K562 (cell line): ENCODE results near the gene ZMYND8. TPM values are rescaled to one million over a fixed set of nuclear protein-coding genes. Genes with fewer than 3 reads are reported as not detected.

Experiments
- ARNT ChIP-seq, 2 experiments: fragments of 450-650 bp; IDR thresholded peaks; 2 replicates each; pipeline ENCODE4 v1.6.1; 2016; ENCODE audit warnings: mild to moderate bottlenecking in 1 of 2
- CAMTA2 ChIP-seq: fragments of 250-450 bp; sonication (Bioruptor Pico); conservative IDR thresholded peaks from 2 replicates; pipeline ENCODE4 v1.5.1; 2022
- CEBPZ ChIP-seq: fragments of 150-350 bp; IDR thresholded peaks from 2 replicates; pipeline ENCODE4 v1.6.1; 2014; ENCODE audit warnings: low read depth, mild to moderate bottlenecking, low read length, borderline replicate concordance
- DLX4 ChIP-seq: fragments of 250-450 bp; sonication (Bioruptor Pico); IDR thresholded peaks from 2 replicates; pipeline ENCODE4 v1.6.1; 2021; ENCODE audit warnings: mild to moderate bottlenecking
- GABPA ChIP-seq: fragments of 200-800 bp; sonication (Bioruptor generic); conservative IDR thresholded peaks from 2 replicates; pipeline ENCODE4 v1.6.1; 2016; ENCODE audit warnings: low read depth, missing genetic modification characterization, missing compliant biosample characterization
- HDAC3 ChIP-seq: fragments of 450-650 bp; IDR thresholded peaks from 2 replicates; pipeline ENCODE4 v1.6.1; 2018; ENCODE audit warnings: borderline replicate concordance, mild to moderate bottlenecking, moderate library complexity; ENCODE audit not compliant: partially characterized antibody
- MYNN ChIP-seq, 2 experiments: sonication (generic); formaldehyde crosslinking in 1 of 2; IDR thresholded peaks; 2 replicates each; pipeline versions ENCODE4 v1.5.0 to v1.6.1; 2016 to 2020; ENCODE audit warnings: antibody characterized with exemption in 1 of 2, missing genetic modification reagents in 1 of 2
- RB1 ChIP-seq: fragments of 450-650 bp; IDR thresholded peaks from 2 replicates; pipeline ENCODE4 v1.6.1; 2017; ENCODE audit warnings: low read depth, mild to moderate bottlenecking
- SRSF7 ChIP-seq: fragments of 200-400 bp; formaldehyde crosslinking; optimal IDR thresholded peaks from 2 replicates; pipeline ENCODE3; 2017; ENCODE audit warnings: mild to moderate bottlenecking, low read depth, low read length
- USF1 ChIP-seq: sonication (generic); formaldehyde crosslinking; IDR thresholded peaks from 2 replicates; pipeline ENCODE4 v1.9.0; 2022; ENCODE audit warnings: mild to moderate bottlenecking, missing genetic modification reagents
- ZC3H4 ChIP-seq: sonication (generic); formaldehyde crosslinking; IDR thresholded peaks from 2 replicates; pipeline ENCODE4 v1.9.0; 2021; ENCODE audit warnings: missing genetic modification reagents, borderline replicate concordance
- ZFP1 ChIP-seq: fragments of 450-650 bp; formaldehyde crosslinking; IDR thresholded peaks from 2 replicates; pipeline ENCODE4 v1.4.0; 2020; ENCODE audit warnings: mild to moderate bottlenecking, mixed read lengths
- ZNF124 ChIP-seq: sonication (generic); formaldehyde crosslinking; IDR thresholded peaks from 2 replicates; pipeline ENCODE4 v1.8.1; 2022; ENCODE audit warnings: missing genetic modification reagents
- ZNF384 ChIP-seq: IDR thresholded peaks from 2 replicates; pipeline ENCODE4 v1.6.1; 2012; ENCODE audit warnings: low read depth, low read length, improper control_type of control experiment
- ZNF695 ChIP-seq: fragments of 450-650 bp; formaldehyde crosslinking; IDR thresholded peaks from 2 replicates; pipeline ENCODE4 v1.4.0; 2020; ENCODE audit warnings: mild to moderate bottlenecking, moderate library complexity
- polyA plus RNA-seq, 8 experiments: library from polyadenylated mRNA; depleted of rRNA in 4 of 8; stranded (reverse) in 5 of 8; unstranded in 3 of 8; fragments of >200 nt; fragmentation: Nextera tagmentation in 2 of 8; fragmentation: Illumina TruSeq in 1 of 8; extraction: Ambion mirVana in 2 of 8; extraction: Trizol in 1 of 8; gene quantifications; 2 replicates each; pipeline versions ENCODE4 v1.2.1 to v1.2.3, GENCODE V29; 2011 to 2014; ENCODE audit warnings: inconsistent platforms in 1 of 8, missing spikeins in 1 of 8
- total RNA-seq, 7 experiments: library from RNA; depleted of rRNA in 6 of 7; stranded (reverse); fragments of >200 nt in 6 of 7; fragmentation: Illumina TruSeq in 2 of 7; extraction: Trizol in 2 of 7; gene quantifications; 2 replicates each; pipeline versions ENCODE4 v1.2.1 to v1.2.3, GENCODE V29; 2011 to 2021; ENCODE audit warnings: low replicate concordance in 1 of 7
- TF ChIP-seq, protein P1 (sequence below): fragments of 450-650 bp; IDR thresholded peaks from 2 replicates; pipeline ENCODE4 v1.6.1; 2017; ENCODE audit warnings: antibody characterized with exemption, mild to moderate bottlenecking
- TF ChIP-seq, protein P2 (sequence below): fragments of 250-450 bp; sonication (Bioruptor Pico); IDR thresholded peaks from 2 replicates; pipeline ENCODE4 v1.5.0; 2021

Gene ZMYND8
- total and polyA plus RNA-seq, 9 of the 15 experiments (the other 6 are each of a cell fraction or from before 2014, with no cell fraction given) = 31.8 to 148 (median 71.9) TPM

DNA sequence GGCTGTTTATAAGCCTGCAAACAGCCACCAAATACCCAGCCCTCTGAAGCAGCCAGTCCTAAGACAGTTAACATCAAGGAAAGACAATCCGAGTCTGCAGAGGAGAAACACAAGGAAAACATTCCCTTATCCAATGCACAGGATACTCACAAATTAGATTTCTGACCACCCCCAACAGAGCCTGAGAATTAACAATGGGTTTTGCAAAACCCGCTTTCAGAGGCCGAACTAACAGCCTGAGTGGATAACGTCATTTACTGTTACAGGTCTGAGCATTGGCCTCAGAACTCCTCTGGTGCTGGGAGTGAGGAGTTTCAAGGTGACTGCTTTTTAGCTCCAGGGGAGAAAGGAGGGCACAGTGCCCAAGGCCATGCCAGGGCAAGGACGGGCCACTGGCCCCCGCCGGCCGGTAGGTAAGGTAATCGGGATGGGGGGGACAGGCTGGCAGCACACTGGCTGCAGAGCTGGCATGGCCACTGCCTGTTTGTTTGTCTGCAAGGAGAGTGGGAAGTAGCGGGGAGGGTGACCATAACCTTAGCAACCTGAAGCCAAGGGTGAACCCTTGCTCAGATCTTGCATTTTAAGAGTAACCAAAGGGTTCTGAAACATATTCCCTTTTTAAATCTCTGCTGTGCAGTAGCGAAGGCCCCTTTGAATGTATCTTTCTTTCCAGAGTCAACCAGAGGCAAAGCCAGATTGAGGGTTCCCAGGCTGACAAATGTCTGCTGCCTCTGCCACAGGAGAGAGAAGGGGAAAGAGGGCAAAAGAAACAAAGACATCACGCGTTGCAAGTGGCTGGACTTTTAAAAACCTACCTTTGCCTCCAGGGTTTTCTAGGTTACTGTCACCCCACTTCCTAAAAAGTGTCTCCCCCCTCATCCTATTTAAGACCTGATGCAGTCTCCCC is 3.9 kb downstream of the ZMYND8 start (continued):
- TF ChIP-seq CEBPZ = no peak
- TF ChIP-seq, protein P1, sequence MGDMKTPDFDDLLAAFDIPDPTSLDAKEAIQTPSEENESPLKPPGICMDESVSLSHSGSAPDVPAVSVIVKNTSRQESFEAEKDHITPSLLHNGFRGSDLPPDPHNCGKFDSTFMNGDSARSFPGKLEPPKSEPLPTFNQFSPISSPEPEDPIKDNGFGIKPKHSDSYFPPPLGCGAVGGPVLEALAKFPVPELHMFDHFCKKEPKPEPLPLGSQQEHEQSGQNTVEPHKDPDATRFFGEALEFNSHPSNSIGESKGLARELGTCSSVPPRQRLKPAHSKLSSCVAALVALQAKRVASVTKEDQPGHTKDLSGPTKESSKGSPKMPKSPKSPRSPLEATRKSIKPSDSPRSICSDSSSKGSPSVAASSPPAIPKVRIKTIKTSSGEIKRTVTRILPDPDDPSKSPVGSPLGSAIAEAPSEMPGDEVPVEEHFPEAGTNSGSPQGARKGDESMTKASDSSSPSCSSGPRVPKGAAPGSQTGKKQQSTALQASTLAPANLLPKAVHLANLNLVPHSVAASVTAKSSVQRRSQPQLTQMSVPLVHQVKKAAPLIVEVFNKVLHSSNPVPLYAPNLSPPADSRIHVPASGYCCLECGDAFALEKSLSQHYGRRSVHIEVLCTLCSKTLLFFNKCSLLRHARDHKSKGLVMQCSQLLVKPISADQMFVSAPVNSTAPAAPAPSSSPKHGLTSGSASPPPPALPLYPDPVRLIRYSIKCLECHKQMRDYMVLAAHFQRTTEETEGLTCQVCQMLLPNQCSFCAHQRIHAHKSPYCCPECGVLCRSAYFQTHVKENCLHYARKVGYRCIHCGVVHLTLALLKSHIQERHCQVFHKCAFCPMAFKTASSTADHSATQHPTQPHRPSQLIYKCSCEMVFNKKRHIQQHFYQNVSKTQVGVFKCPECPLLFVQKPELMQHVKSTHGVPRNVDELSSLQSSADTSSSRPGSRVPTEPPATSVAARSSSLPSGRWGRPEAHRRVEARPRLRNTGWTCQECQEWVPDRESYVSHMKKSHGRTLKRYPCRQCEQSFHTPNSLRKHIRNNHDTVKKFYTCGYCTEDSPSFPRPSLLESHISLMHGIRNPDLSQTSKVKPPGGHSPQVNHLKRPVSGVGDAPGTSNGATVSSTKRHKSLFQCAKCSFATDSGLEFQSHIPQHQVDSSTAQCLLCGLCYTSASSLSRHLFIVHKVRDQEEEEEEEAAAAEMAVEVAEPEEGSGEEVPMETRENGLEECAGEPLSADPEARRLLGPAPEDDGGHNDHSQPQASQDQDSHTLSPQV = no peak
- no peak for TF ChIP-seq GABPA (tag)
- TF ChIP-seq, protein P2, sequence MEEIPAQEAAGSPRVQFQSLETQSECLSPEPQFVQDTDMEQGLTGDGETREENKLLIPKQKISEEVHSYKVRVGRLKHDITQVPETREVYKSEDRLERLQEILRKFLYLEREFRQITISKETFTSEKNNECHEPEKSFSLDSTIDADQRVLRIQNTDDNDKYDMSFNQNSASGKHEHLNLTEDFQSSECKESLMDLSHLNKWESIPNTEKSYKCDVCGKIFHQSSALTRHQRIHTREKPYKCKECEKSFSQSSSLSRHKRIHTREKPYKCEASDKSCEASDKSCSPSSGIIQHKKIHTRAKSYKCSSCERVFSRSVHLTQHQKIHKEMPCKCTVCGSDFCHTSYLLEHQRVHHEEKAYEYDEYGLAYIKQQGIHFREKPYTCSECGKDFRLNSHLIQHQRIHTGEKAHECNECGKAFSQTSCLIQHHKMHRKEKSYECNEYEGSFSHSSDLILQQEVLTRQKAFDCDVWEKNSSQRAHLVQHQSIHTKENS = no peak
- TF ChIP-seq HDAC3 = no peak
- TF ChIP-seq ARNT (IDR thresholded peaks at IDR 0.05) = no peak
- TF ChIP-seq RB1 = no peak
- TF ChIP-seq SRSF7 = no peak
- no peak for TF ChIP-seq ZNF124 (CRISPR knock-in tag)
- TF ChIP-seq ZNF695 (CRISPR knock-in tag) = no peak
- TF ChIP-seq DLX4 (CRISPR knock-in tag) = no peak
- TF ChIP-seq ZNF384 = no peak
- no peak for TF ChIP-seq CAMTA2 (CRISPR knock-in tag)
- TF ChIP-seq ZFP1 (CRISPR knock-in tag) = no peak
- TF ChIP-seq USF1 = no peak
- 0 out of 2 replicates have a peak, but pooled peaks have one; percentile 31 for TF ChIP-seq MYNN (IDR thresholded peaks at IDR 0.05)
- TF ChIP-seq MYNN (CRISPR knock-in tag; IDR thresholded peaks at IDR 0.05) = no peak
- TF ChIP-seq ZC3H4 (CRISPR knock-in tag) = 0 out of 2 replicates have a peak, but pooled peaks have one; percentile 39
